ENCODE data around the gene HS3ST5. TPM values are rescaled to one million over a fixed set of nuclear protein-coding genes. Genes with fewer than 3 reads are reported as not detected.
"Not testable (repeated sequence)": the region's sequence is repeated elsewhere in the genome, so short reads cannot be mapped to it uniquely, and the experiment has no call there.

HS3ST5 gene
- total RNA-seq, 1 donor from 2014 or later, result 0.11 TPM

- no peak for DNase-seq (ENCODE audit: low spot score)
- intact Hi-C loops (cut with DNase I), result no loop called here
Measured at GRCh38 chr6:114024746-114025145, 318.1 kb downstream of the HS3ST5 start.

GRCh38 chr6:114020196-114020595, 322.6 kb downstream of the HS3ST5 start:
- intact Hi-C loops (cut with DNase I), result no loop called here
- DNase-seq (ENCODE audit: low spot score), result no peak

- intact Hi-C loops (cut with DNase I); DNase-seq (ENCODE audit: low spot score): not testable (repeated sequence)
Measured at GRCh38 chr6:114017146-114017545, 325.7 kb downstream of the HS3ST5 start.

DNA sequence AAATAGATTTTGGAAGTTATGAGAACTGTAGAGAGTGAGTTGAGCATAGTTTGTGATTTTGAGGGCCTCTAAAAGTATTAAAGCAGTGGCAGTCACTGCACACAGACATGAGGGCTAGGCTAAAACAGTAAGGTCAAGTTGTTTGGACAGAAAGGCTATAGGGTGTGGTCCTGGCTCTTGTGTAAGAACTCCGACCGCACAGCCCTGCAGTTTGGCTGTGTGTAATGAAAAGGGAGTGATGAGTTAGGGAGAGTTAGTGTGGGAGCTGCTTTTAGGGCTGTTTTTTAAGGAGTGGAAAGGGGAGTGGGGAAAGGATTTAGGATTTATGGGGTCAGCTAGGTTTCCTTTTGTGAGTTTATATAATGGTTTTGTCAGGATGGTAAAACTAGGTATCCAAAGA, 328.7 kb downstream of the HS3ST5 start:
- DNase-seq (ENCODE audit: low spot score), result not testable (repeated sequence)

GRCh38 chr6:114011486-114011885, 331.3 kb downstream of the HS3ST5 start:
- intact Hi-C loops (cut with DNase I), result not testable (repeated sequence)

More for the DNA sequence above, 328.7 kb downstream of the HS3ST5 start:
- intact Hi-C loops (cut with DNase I), result not testable (repeated sequence)

DNA sequence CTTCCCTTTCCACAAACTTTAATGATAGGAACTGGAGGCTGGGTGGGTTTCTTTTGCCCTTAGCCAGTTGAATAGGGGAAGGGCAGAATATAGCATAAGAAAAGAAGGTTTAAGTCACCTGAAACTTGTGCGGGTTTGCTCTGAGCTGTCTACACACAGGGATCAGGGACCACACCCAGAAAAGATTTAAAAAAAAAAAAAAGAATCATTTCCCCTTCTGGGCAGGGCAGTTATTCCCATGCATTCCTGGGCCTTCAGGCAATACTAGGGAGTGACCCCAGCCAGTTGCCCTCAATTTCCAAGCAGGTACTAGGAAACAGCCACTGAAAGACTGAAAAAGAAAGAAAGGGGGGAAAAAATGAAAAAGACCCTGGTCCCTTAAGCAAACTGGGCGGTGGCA, 332.3 kb downstream of the HS3ST5 start:
- intact Hi-C loops (cut with DNase I), result no loop called here
- DNase-seq (ENCODE audit: low spot score), result no peak

More at GRCh38 chr6:114011486-114011885, 331.3 kb downstream of the HS3ST5 start:
- DNase-seq (ENCODE audit: low spot score), result not testable (repeated sequence)

GRCh38 chr6:114009192-114009591, 333.6 kb downstream of the HS3ST5 start:
- no peak for DNase-seq (ENCODE audit: low spot score)
- intact Hi-C loops (cut with DNase I), result no loop called here

GRCh38 chr6:114008331-114008730, 334.5 kb downstream of the HS3ST5 start:
- intact Hi-C loops (cut with DNase I), result no loop called here
- DNase-seq (ENCODE audit: low spot score), result no peak

DNA sequence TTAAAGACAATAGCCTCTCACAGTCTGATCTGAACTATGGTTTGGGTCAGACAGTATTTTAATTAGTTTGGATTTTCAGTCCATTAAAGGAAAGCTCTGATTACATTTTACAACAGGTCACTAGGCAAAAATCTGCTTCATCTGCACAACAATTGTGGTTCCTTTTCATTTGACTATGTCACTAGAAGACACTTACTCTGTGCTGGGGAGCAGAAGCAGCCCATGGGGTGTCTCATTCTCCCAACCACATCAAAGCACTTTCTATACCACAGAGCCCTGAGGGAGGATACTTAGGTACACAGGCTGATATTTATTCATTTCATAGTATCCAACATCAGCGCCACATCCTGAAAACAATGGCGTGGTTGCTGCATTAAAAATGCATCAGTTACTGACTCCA, 335.3 kb downstream of the HS3ST5 start:
- intact Hi-C loops (cut with DNase I), result no loop called here
- no peak for DNase-seq (ENCODE audit: low spot score)

Data from cardiac septum (tissue), 1 donor.